ENCODE data around the gene UBXN10. TPM values are rescaled to one million over a fixed set of nuclear protein-coding genes. Genes with fewer than 3 reads are reported as not detected.

Gene UBXN10, protein sequence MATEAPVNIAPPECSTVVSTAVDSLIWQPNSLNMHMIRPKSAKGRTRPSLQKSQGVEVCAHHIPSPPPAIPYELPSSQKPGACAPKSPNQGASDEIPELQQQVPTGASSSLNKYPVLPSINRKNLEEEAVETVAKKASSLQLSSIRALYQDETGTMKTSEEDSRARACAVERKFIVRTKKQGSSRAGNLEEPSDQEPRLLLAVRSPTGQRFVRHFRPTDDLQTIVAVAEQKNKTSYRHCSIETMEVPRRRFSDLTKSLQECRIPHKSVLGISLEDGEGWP
- not detected in 5 replicates for total RNA-seq (2022; extraction: Qiagen RNA extraction)

DNA sequence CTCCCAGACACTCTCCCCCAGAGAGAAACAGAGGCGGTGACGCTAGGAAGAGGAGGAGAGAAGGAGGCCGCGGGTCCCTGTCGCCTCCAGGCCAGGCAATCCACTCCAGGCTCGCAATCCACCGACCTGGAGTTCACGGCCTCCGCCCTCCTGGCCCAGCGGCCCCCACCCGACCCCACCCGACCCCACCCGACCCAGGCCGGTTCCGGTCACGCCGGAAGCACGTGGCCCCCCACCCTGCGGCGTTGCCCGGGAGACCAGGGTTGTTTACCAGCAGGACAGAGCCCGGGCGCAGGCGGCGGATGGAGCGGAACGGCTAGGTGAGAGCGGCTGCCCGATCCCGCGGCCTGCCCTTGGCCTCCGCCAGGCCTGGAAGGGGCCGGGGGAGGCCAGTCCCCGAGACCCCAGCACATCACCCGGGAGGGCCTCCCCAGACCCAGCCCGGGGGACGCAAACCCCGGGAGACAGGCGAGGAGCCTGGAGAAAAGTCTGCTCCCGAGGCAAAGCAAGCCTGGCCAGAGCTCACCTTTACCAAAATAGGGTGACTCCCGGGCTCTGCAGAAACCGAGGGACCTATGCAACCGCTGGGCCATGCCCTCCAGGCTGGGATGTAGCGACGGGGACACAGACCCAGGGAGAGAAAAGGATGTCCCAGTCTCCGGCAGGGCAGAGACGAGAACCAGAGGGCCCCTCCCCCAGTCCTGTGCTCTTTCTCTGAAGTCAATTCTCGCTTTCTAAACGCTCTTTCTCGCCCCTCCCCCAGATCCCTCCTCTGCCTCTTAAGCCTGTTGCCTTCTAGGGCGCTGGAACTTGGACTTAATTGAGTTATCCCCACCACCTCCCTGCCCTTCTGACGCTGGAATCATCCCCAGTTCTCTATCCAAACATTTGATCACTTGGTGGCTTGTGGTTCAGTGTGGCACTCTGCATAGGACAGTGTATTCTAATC, at the start of gene UBXN10, which contains the start of gene PLA2G2C:
Gene UBXN10, plus strand, starts transcription at position 263 of the 949 bp plus-strand sequence. CDS start 4,466 bp downstream, outside the sequence.
Gene PLA2G2C, minus strand, starts transcription at position 685 of the 949 bp plus-strand sequence. CDS start 9,155 bp downstream, outside the sequence.

DNA sequence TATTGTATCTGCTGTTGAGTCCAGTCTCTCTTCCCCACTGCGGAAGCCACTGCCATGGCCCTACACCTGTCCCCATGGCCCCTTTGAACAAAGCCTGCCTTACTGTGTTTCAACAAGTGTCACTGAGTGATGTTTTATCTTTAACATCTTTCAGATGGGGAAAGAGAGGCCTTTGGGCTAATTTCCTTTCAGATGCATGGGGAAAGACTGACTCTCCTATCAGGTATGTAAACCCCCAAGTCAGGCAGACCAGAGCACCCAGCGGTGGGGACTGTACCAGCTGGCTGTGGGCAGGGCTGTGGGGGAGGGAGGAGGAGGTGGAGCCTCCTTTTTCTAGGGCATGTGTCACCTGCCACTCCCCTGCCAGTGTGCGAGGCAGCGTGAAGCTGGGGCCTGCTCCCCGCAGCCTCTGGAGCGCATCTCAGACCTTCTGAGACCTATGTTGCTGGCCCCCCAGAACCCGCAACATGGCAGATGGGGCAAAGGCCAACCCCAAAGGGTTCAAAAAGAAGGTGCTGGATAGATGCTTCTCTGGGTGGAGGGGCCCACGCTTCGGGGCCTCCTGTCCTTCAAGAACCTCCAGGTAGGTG, 46.8 kb upstream of the UBXN10 start, which contains the start of gene PLA2G2F:
Gene PLA2G2F, plus strand, starts transcription at position 363 of the 590 bp plus-strand sequence. Its CDS starts 105 bp downstream, at position 468.

Other genes with a start within 250 kb of the UBXN10 start
- not detected in 5 replicates for gene PLA2G2A, start 206.5 kb upstream of the UBXN10 start, total RNA-seq (2022; extraction: Qiagen RNA extraction)
- gene PLA2G5, start 115.9 kb upstream of the UBXN10 start, total RNA-seq (2022; extraction: Qiagen RNA extraction), result not detected in 5 replicates
- not detected in 5 replicates for gene PLA2G2D, start 66.6 kb upstream of the UBXN10 start, total RNA-seq (2022; extraction: Qiagen RNA extraction)
- not detected in 5 replicates for gene PLA2G2F, start 46.8 kb upstream of the UBXN10 start, total RNA-seq (2022; extraction: Qiagen RNA extraction)
- gene PLA2G2C, start 422 bp downstream of the UBXN10 start, total RNA-seq (2022; extraction: Qiagen RNA extraction), result not detected in 5 replicates
- gene VWA5B1, start 104.8 kb downstream of the UBXN10 start, total RNA-seq (2022; extraction: Qiagen RNA extraction), result not detected in 5 replicates